Amniotic stem cell (primary cell): ENCODE measurements around the gene CHD1L.
A peak's percentile ranks its signal among the peaks of the same experiment; 100 is the strongest.
"Not testable (repeated sequence)": the region's sequence is repeated elsewhere in the genome, so short reads cannot be mapped to it uniquely, and the experiment has no call there.

ENCODE experiments used
- DNase-seq: peaks from one replicate; lab custom pipeline; 2025; lab: John Stamatoyannopoulos, UW

The CHD1L gene

GRCh38 chr1:147233903-147234302 lies 8.6 kb upstream of the CHD1L start:
- not testable (repeated sequence) for DNase-seq

- DNase-seq = no peak
These were observed 6.7 kb upstream of the CHD1L start for GRCh38 chr1:147235822-147236221.

- DNase-seq = no peak
These were observed 6.0 kb upstream of the CHD1L start for GRCh38 chr1:147236448-147236847.

GRCh38 chr1:147236959-147237791 lies 5.3 kb upstream of the CHD1L start:
- DNase-seq = no peak

- DNase-seq = no peak
These were observed 4.2 kb upstream of the CHD1L start for GRCh38 chr1:147238053-147238902.

GRCh38 chr1:147238925-147239820 lies 3.3 kb upstream of the CHD1L start:
- DNase-seq = no peak

- DNase-seq = not testable (repeated sequence)
These were observed 2.3 kb upstream of the CHD1L start for GRCh38 chr1:147240131-147240721.

- no peak for DNase-seq
These were observed 493 bp upstream of the CHD1L start for GRCh38 chr1:147241934-147242448.

GRCh38 chr1:147243228-147243685 lies 773 bp downstream of the CHD1L start:
- no peak for DNase-seq

GRCh38 chr1:147243841-147244240 lies 1.4 kb downstream of the CHD1L start:
- DNase-seq = peak; percentile 0

GRCh38 chr1:147245129-147245528 lies 2.6 kb downstream of the CHD1L start:
- DNase-seq = no peak

- DNase-seq = no peak
These were observed 3.1 kb downstream of the CHD1L start for GRCh38 chr1:147245586-147246021.

- no peak for DNase-seq
These were observed 3.7 kb downstream of the CHD1L start for GRCh38 chr1:147246044-147246690.

- DNase-seq = no peak
These were observed 4.6 kb downstream of the CHD1L start for GRCh38 chr1:147246910-147247655.

- no peak for DNase-seq
These were observed 5.3 kb downstream of the CHD1L start for GRCh38 chr1:147247656-147248238.

GRCh38 chr1:147252540-147252939 lies 10.1 kb downstream of the CHD1L start:
- no peak for DNase-seq

- DNase-seq = no peak
These were observed 18.5 kb downstream of the CHD1L start for GRCh38 chr1:147260956-147261355.

GRCh38 chr1:147264158-147264768 lies 21.8 kb downstream of the CHD1L start:
- peak; percentile 6 for DNase-seq

GRCh38 chr1:147266381-147266780 lies 23.9 kb downstream of the CHD1L start:
- DNase-seq = no peak
